Liver (tissue), 9 donors: ENCODE data around the gene HJURP. TPM values are rescaled to one million over a fixed set of nuclear protein-coding genes. Genes with fewer than 3 reads are reported as not detected.

Source experiments
- DNase-seq: peaks from one replicate; pipeline ENCODE4 v3.0.0-alpha.2; 2017; ENCODE audit warnings: low spot score
- H3K27ac ChIP-seq, 2 donors: one replicate each; pipeline ENCODE4 v1.7.0; 2013; ENCODE audit warnings: inconsistent platforms in 2 of 2, low read length in 2 of 2, control low read depth in 1 of 2, low read depth in 1 of 2, mild to moderate bottlenecking in 1 of 2
- H3K27me3 ChIP-seq, 4 donors: one replicate each; pipeline versions ENCODE4 v1.6.1 to v1.7.0; 2013; ENCODE audit warnings: low read length in 3 of 4, inconsistent platforms in 1 of 4, mild to moderate bottlenecking in 1 of 4, moderate library complexity in 1 of 4; ENCODE audit not compliant: control insufficient read depth in 4 of 4, insufficient read depth in 4 of 4
- H3K36me3 ChIP-seq, 4 donors: one replicate each; pipeline versions ENCODE4 v1.6.1 to v1.7.0; 2013; ENCODE audit warnings: low read length in 3 of 4, mild to moderate bottlenecking in 3 of 4, low read depth in 1 of 4, moderate library complexity in 1 of 4; ENCODE audit not compliant: control insufficient read depth in 4 of 4, insufficient read depth in 3 of 4
- H3K4me1 ChIP-seq, 4 donors: one replicate each; pipeline versions ENCODE4 v1.6.1 to v1.7.0; 2013; ENCODE audit warnings: low read length in 3 of 4, mild to moderate bottlenecking in 3 of 4, moderate library complexity in 1 of 4; ENCODE audit not compliant: control insufficient read depth in 4 of 4, insufficient read depth in 4 of 4
- H3K4me3 ChIP-seq, 3 donors: one replicate each; pipeline versions ENCODE4 v1.6.1 to v1.7.0; 2013; ENCODE audit warnings: low read length in 3 of 3, control low read depth in 1 of 3, low read depth in 1 of 3, mild to moderate bottlenecking in 1 of 3
- H3K9ac ChIP-seq, 2 donors: one replicate each; pipeline ENCODE4 v1.7.0; 2013; ENCODE audit warnings: low read length in 2 of 2, mild to moderate bottlenecking in 2 of 2, moderate library complexity in 2 of 2, control low read depth in 1 of 2, low read depth in 1 of 2
- H3K9me3 ChIP-seq, 4 donors: one replicate each; pipeline versions ENCODE4 v1.6.1 to v1.7.0; 2013; ENCODE audit warnings: low read length in 3 of 4; ENCODE audit not compliant: control insufficient read depth in 4 of 4
- FOXA1 ChIP-seq: IDR thresholded peaks from 2 replicates; pipeline ENCODE4 v1.6.1; 2016; ENCODE audit warnings: antibody characterized with exemption
- FOXA2 ChIP-seq: IDR thresholded peaks from 2 replicates; pipeline ENCODE4 v1.6.1; 2016; ENCODE audit warnings: antibody characterized with exemption
- HNF4A ChIP-seq, 2 donors: conservative IDR thresholded peaks; 2 replicates each; pipeline ENCODE4 v1.6.1; 2016; ENCODE audit warnings: antibody characterized with exemption in 2 of 2, mild to moderate bottlenecking in 2 of 2
- HNF4G ChIP-seq: IDR thresholded peaks from 2 replicates; pipeline ENCODE4 v1.6.1; 2016; ENCODE audit warnings: antibody characterized with exemption
- JUND ChIP-seq, 2 donors: IDR thresholded peaks; 2 replicates each; pipeline ENCODE4 v1.6.1; 2016; ENCODE audit warnings: antibody characterized with exemption in 2 of 2
- NR2F2 ChIP-seq: IDR thresholded peaks from 2 replicates; pipeline ENCODE4 v1.6.1; 2016; ENCODE audit warnings: antibody characterized with exemption
- RAD21 ChIP-seq, 2 donors: IDR thresholded peaks; 2 replicates each; pipeline ENCODE4 v1.6.1; 2016; ENCODE audit warnings: antibody characterized with exemption in 2 of 2, mild to moderate bottlenecking in 2 of 2
- RXRA ChIP-seq, 2 donors: IDR thresholded peaks; 2 replicates each; pipeline ENCODE4 v1.6.1; 2017 to 2018; ENCODE audit warnings: antibody characterized with exemption in 2 of 2, mild to moderate bottlenecking in 1 of 2
- SP1 ChIP-seq: IDR thresholded peaks from 2 replicates; pipeline ENCODE4 v1.6.1; 2018; ENCODE audit warnings: antibody characterized with exemption, mild to moderate bottlenecking
- TAF1 ChIP-seq: conservative IDR thresholded peaks from 2 replicates; pipeline ENCODE4 v1.6.1; 2016; ENCODE audit warnings: antibody characterized with exemption, mild to moderate bottlenecking
- YY1 ChIP-seq: IDR thresholded peaks from 2 replicates; pipeline ENCODE4 v1.6.1; 2016; ENCODE audit warnings: antibody characterized with exemption, mild to moderate bottlenecking
- WGBS: extraction: QIAGEN DNeasy Blood & Tissue Kit; methylation state at CpG from one replicate; pipeline ENCODE4 v1.1.7; 2013; 5-methylcytosine and 5-hydroxymethylcytosine counted together
- polyA plus RNA-seq, 2 donors: library from polyadenylated mRNA; stranded (reverse) in 1 of 2; unstranded in 1 of 2; fragments of 200-250 nt in 1 of 2; fragments of >200 nt in 1 of 2; fragmentation: Nextera tagmentation in 1 of 2; extraction: Ambion mirVana in 1 of 2; gene quantifications; one replicate each; pipeline versions ENCODE4 v1.2.1 to v1.2.3, GENCODE V29; 2013 to 2015
- total RNA-seq, 2 donors: library from RNA; depleted of rRNA; stranded (reverse); fragments of >200 nt; gene quantifications; one replicate each; pipeline ENCODE4 v1.2.3, GENCODE V29; 2014
- TF ChIP-seq, protein P1 (sequence below): IDR thresholded peaks from 2 replicates; pipeline ENCODE4 v1.6.1; 2016; ENCODE audit warnings: antibody characterized with exemption, mild to moderate bottlenecking
- TF ChIP-seq, protein P2 (sequence below): IDR thresholded peaks from 2 replicates; pipeline ENCODE4 v1.6.1; 2016; ENCODE audit warnings: antibody characterized with exemption
- donor health status: healthy.
- donor health status: healthy.
- donor health status: healthy.
- donor health status: healthy.
- donor health status: healthy.

The HJURP gene
- total and polyA plus RNA-seq, 4 donors = 0.08 to 32.9 (median 1.4) TPM

DNA sequence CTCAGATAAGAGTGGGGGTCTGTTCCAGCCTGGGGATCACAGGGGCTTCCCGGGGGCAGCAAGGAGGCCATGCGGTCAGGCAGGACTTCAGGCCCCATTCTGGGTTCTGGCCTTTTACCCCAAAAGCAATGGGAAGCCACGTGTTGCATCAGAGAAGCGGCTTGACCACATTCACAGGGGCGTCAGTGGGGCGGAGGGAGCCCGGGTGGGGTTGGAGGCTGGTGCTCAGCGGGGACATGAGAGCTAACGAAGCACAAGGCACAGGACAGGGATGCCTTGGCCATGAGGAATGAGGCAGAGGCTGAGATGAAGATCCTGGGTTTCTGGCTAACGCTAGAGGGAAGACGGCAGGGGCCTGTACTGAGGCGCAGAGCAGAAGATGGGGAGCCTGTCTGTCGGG, 6.1 kb downstream of the HJURP start (continued):
- TF ChIP-seq, protein P1, sequence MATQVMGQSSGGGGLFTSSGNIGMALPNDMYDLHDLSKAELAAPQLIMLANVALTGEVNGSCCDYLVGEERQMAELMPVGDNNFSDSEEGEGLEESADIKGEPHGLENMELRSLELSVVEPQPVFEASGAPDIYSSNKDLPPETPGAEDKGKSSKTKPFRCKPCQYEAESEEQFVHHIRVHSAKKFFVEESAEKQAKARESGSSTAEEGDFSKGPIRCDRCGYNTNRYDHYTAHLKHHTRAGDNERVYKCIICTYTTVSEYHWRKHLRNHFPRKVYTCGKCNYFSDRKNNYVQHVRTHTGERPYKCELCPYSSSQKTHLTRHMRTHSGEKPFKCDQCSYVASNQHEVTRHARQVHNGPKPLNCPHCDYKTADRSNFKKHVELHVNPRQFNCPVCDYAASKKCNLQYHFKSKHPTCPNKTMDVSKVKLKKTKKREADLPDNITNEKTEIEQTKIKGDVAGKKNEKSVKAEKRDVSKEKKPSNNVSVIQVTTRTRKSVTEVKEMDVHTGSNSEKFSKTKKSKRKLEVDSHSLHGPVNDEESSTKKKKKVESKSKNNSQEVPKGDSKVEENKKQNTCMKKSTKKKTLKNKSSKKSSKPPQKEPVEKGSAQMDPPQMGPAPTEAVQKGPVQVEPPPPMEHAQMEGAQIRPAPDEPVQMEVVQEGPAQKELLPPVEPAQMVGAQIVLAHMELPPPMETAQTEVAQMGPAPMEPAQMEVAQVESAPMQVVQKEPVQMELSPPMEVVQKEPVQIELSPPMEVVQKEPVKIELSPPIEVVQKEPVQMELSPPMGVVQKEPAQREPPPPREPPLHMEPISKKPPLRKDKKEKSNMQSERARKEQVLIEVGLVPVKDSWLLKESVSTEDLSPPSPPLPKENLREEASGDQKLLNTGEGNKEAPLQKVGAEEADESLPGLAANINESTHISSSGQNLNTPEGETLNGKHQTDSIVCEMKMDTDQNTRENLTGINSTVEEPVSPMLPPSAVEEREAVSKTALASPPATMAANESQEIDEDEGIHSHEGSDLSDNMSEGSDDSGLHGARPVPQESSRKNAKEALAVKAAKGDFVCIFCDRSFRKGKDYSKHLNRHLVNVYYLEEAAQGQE = no peak

DNA sequence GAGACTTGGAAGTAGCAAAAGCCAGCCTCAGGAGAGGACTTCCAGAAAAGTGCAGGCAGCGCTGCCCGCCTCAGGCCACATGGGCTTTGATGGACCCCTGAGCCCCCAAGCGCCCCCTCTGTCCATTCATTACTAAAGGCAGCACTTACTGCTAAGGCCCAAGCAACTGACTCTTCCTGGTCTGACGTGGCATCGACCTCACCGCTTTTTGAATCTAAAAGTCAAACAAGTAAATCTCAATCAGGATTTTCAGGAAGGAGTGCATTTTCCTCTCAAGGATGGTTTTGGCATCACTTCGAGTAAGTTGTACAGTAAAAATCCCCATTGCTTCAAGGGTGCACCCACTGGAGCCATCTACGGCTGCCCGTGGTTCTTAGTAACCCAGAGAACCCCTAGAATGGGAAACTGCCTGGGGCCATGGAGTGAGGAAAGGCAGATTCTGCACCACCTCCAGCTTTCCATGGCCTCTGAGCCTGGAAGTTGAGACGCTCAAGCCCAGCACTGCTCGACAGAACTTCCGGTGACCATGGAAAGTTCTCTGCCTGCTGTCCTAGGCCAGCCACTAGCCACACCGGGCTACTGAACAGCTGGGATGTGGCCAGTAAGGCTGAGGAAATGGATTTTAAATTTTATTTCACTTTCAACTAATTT, 7.0 kb downstream of the HJURP start:
- 96% methylated on average over 13 of the region's 13 CpGs for WGBS
- peak; percentile 19 for DNase-seq
- H3K27ac ChIP-seq = no peak overlapping the region

More for the DNA sequence above, 7.0 kb downstream of the HJURP start:
- Histone ChIP-seq H3K27me3 (no peaks in the 10 kb centered on the region), H3K9me3 (no peaks in the 10 kb centered on the region), H3K9ac (no peak overlapping the region), H3K36me3 (no peaks in the 10 kb centered on the region), H3K4me1 (no peaks in the 10 kb centered on the region), H3K4me3 (no peak overlapping the region)
- TF ChIP-seq SP1 = no peak
- TF ChIP-seq RXRA (IDR thresholded peaks at IDR 0.05) = no peak
- TF ChIP-seq RAD21 (IDR thresholded peaks at IDR 0.05) = no peak
- no peak for TF ChIP-seq FOXA2
- no peak for TF ChIP-seq TAF1
- no peak for TF ChIP-seq FOXA1
- TF ChIP-seq, protein P2, sequence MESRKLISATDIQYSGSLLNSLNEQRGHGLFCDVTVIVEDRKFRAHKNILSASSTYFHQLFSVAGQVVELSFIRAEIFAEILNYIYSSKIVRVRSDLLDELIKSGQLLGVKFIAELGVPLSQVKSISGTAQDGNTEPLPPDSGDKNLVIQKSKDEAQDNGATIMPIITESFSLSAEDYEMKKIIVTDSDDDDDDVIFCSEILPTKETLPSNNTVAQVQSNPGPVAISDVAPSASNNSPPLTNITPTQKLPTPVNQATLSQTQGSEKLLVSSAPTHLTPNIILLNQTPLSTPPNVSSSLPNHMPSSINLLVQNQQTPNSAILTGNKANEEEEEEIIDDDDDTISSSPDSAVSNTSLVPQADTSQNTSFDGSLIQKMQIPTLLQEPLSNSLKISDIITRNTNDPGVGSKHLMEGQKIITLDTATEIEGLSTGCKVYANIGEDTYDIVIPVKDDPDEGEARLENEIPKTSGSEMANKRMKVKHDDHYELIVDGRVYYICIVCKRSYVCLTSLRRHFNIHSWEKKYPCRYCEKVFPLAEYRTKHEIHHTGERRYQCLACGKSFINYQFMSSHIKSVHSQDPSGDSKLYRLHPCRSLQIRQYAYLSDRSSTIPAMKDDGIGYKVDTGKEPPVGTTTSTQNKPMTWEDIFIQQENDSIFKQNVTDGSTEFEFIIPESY = no peak
- TF ChIP-seq HNF4G = no peak
- TF ChIP-seq NR2F2 = no peak
- TF ChIP-seq JUND (IDR thresholded peaks at IDR 0.05) = no peak
- no peak for TF ChIP-seq HNF4A (conservative IDR thresholded peaks at IDR 0.05)
- no peak for TF ChIP-seq YY1
- TF ChIP-seq, protein P1 = no peak
